ENCODE measurements around the gene SETD7. TPM values are rescaled to one million over a fixed set of nuclear protein-coding genes. Genes with fewer than 3 reads are reported as not detected.

Gene SETD7
- total and polyA plus RNA-seq, 2 of the 4 experiments (the other 2 are of a cell fraction) = 17.0 to 46.6 TPM

DNA sequence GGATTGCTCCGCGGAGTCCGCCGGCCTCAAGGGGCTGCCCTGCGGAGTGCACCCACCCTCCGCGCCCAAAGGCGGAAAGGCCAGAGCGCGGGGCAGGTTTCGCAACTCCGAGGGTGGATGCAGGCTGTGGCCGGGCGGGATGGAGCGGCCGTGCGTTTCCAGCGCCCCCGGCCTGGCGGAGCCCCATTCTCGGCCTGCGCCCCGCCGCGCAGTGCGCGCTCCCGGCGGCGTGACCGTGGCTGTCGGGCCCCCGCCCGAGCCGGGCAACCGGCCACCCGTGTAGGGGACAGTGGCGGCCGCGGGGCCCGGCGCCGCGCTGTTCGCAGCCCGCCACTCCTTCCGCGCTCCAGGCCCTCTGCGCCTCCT lies 331 bp downstream of the SETD7 start (continued):
- TF ChIP-seq BHLHE40 (IDR thresholded peaks at IDR 0.05; ENCODE audit: low read depth, low read length) = no peak
- TF ChIP-seq RCOR1 (IDR thresholded peaks at IDR 0.05; ENCODE audit: insufficient replicate concordance, low read length) = no peak
- TF ChIP-seq RAD21 (IDR thresholded peaks at IDR 0.05; ENCODE audit: low read length) = no peak
- no peak for TF ChIP-seq RFX5 (IDR thresholded peaks at IDR 0.05; ENCODE audit: low read depth, low read length)
- TF ChIP-seq SMC3 (IDR thresholded peaks at IDR 0.05; ENCODE audit: low read depth, low read length) = no peak
- TF ChIP-seq, protein P1, sequence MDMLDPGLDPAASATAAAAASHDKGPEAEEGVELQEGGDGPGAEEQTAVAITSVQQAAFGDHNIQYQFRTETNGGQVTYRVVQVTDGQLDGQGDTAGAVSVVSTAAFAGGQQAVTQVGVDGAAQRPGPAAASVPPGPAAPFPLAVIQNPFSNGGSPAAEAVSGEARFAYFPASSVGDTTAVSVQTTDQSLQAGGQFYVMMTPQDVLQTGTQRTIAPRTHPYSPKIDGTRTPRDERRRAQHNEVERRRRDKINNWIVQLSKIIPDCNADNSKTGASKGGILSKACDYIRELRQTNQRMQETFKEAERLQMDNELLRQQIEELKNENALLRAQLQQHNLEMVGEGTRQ (IDR thresholded peaks at IDR 0.05; ENCODE audit: low read depth, low read length) = no peak
